PC-3 (cell line): Measurements from ENCODE around the gene PRDM5. TPM values are rescaled to one million over a fixed set of nuclear protein-coding genes. Genes with fewer than 3 reads are reported as not detected.

Experiments used
- ATAC-seq: fragments of 200-7000 bp; cut with Tn5 transposase; 2 replicates; pipeline ENCODE4 v1.9.1; 2020; ENCODE audit warnings: mild to moderate bottlenecking, moderate library complexity
- BruUV-seq: library from RNA; stranded (reverse); fragments of 400-500 nt; replicated peaks from 2 replicates; lab custom pipeline; 2021; lab: Mats Ljungman, UMichigan
- CTCF ChIA-PET: fragments of 300-600 bp; sonication (Branson Sonifier 250); formaldehyde crosslinking; loops from one replicate; lab custom pipeline; 2022; ENCODE audit warnings: antibody characterized with exemption; lab: Charles Lee
- POLR2A ChIA-PET: fragments of 300-600 bp; sonication (Branson Sonifier 250); formaldehyde crosslinking; loops from one replicate; lab custom pipeline; 2022; ENCODE audit warnings: antibody characterized with exemption; ENCODE audit not compliant: unreplicated experiment; lab: Charles Lee
- DNase-seq: peaks from one replicate; pipeline ENCODE4 v3.0.0-alpha.2; 2015
- H2AFZ ChIP-seq: fragments of 300-600 bp; sonication (generic); 2 replicates; pipeline ENCODE4 v1.6.0; 2016; ENCODE audit warnings: antibody characterized with exemption, low read length
- H3F3A ChIP-seq: fragments of 300-600 bp; sonication (generic); one replicate; pipeline ENCODE4 v1.6.0; 2017; ENCODE audit warnings: antibody characterized with exemption, low read length, control low read depth, mild to moderate bottlenecking; ENCODE audit not compliant: unreplicated experiment
- H3K27ac ChIP-seq: fragments of 300-600 bp; sonication (generic); 2 replicates; pipeline ENCODE4 v1.5.1; 2016; ENCODE audit warnings: mild to moderate bottlenecking, low read length
- H3K27me3 ChIP-seq: fragments of 300-600 bp; sonication (generic); 2 replicates; pipeline ENCODE4 v1.6.1; 2016; ENCODE audit warnings: low read length, mixed read lengths
- H3K36me3 ChIP-seq: fragments of 300-600 bp; sonication (generic); 2 replicates; pipeline ENCODE4 v1.6.1; 2016; ENCODE audit warnings: low read depth, mixed run types, low read length, mixed read lengths
- H3K4me1 ChIP-seq: fragments of 300-600 bp; sonication (generic); 2 replicates; pipeline ENCODE4 v1.5.1; 2016; ENCODE audit warnings: low read length; ENCODE audit not compliant: insufficient read depth
- H3K4me2 ChIP-seq: fragments of 300-600 bp; sonication (generic); 2 replicates; pipeline ENCODE4 v1.6.0; 2016; ENCODE audit warnings: low read length
- H3K4me3 ChIP-seq: fragments of 300-600 bp; sonication (generic); 2 replicates; pipeline ENCODE4 v1.5.1; 2016; ENCODE audit warnings: mild to moderate bottlenecking, low read length, mixed read lengths
- H3K79me2 ChIP-seq: fragments of 300-600 bp; sonication (generic); 2 replicates; pipeline ENCODE4 v1.6.1; 2017; ENCODE audit warnings: low read length, mixed read lengths
- H3K9ac ChIP-seq: fragments of 300-600 bp; sonication (generic); 2 replicates; pipeline ENCODE4 v1.6.0; 2016; ENCODE audit warnings: mild to moderate bottlenecking, low read length
- H3K9me2 ChIP-seq: fragments of 300-600 bp; sonication (generic); replicated peaks from 2 replicates; pipeline ENCODE4 v1.6.1; 2016; ENCODE audit warnings: mixed run types, low read length, mixed read lengths
- H3K9me3 ChIP-seq: fragments of 300-600 bp; sonication (generic); 2 replicates; pipeline ENCODE4 v1.6.1; 2016; ENCODE audit warnings: low read length, mixed read lengths
- H4K20me1 ChIP-seq: fragments of 300-600 bp; sonication (generic); 2 replicates; pipeline ENCODE4 v1.6.1; 2016; ENCODE audit warnings: low read length, mixed read lengths
- EZH2 ChIP-seq: fragments of 300-600 bp; sonication (generic); IDR thresholded peaks from one replicate; pipeline ENCODE4 v1.6.1; 2017; ENCODE audit warnings: antibody characterized with exemption, mild to moderate bottlenecking, low read length; ENCODE audit not compliant: unreplicated experiment
- EZH2phosphoT487 ChIP-seq: fragments of 300-600 bp; sonication (generic); IDR thresholded peaks from 2 replicates; pipeline ENCODE4 v1.6.1; 2018; ENCODE audit warnings: mild to moderate bottlenecking, antibody characterized with exemption, low read length, borderline replicate concordance
- intact Hi-C: fragments of 100-400 bp; cut with micrococcal nuclease; formaldehyde crosslinking; loops from 2 replicates; pipeline ENCODE4 v1.9.0; 2023
- total RNA-seq: library from RNA; depleted of rRNA; stranded (reverse); fragments of >200 nt; gene quantifications from 2 replicates; pipeline ENCODE4 v1.2.3, GENCODE V29; 2014
- TF ChIP-seq, protein P1 (sequence below): fragments of 300-600 bp; sonication (generic); conservative IDR thresholded peaks from 2 replicates; pipeline ENCODE4 v1.5.1; 2017; ENCODE audit warnings: antibody characterized with exemption, low read depth, mild to moderate bottlenecking, low read length

The PRDM5 gene
- total RNA-seq, 1 experiment from 2014 or later = 2.4 TPM

- intact Hi-C loops = no loop called here
- H3K4me3 ChIP-seq = no peak overlapping the region
- no peaks in the 10 kb centered on the region for H3K36me3 ChIP-seq
- H3K4me1 ChIP-seq = no peaks in the 10 kb centered on the region
- H4K20me1 ChIP-seq = no peaks in the 10 kb centered on the region
- H3K27ac ChIP-seq = no peak overlapping the region
- no TSS peak for BruUV-seq
- no peak overlapping the region for H2AFZ ChIP-seq
- no peaks in the 10 kb centered on the region for H3K79me2 ChIP-seq
- TF ChIP-seq, protein P1, sequence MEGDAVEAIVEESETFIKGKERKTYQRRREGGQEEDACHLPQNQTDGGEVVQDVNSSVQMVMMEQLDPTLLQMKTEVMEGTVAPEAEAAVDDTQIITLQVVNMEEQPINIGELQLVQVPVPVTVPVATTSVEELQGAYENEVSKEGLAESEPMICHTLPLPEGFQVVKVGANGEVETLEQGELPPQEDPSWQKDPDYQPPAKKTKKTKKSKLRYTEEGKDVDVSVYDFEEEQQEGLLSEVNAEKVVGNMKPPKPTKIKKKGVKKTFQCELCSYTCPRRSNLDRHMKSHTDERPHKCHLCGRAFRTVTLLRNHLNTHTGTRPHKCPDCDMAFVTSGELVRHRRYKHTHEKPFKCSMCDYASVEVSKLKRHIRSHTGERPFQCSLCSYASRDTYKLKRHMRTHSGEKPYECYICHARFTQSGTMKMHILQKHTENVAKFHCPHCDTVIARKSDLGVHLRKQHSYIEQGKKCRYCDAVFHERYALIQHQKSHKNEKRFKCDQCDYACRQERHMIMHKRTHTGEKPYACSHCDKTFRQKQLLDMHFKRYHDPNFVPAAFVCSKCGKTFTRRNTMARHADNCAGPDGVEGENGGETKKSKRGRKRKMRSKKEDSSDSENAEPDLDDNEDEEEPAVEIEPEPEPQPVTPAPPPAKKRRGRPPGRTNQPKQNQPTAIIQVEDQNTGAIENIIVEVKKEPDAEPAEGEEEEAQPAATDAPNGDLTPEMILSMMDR = no peak
- no peak for TF ChIP-seq EZH2
- no peaks in the 10 kb centered on the region for H3K27me3 ChIP-seq
- H3K9me3 ChIP-seq = no peaks in the 10 kb centered on the region
- DNase-seq = no peak
- no peaks in the 10 kb centered on the region for H3K9me2 ChIP-seq
- ATAC-seq = no peak
- no peaks in the 10 kb centered on the region for H3F3A ChIP-seq
- H3K4me2 ChIP-seq = no peak overlapping the region
- ChIA-PET CTCF (no interaction called here), POLR2A (no interaction called here)
- no peak overlapping the region for H3K9ac ChIP-seq
These were observed 241.8 kb downstream of the PRDM5 start for GRCh38 chr4:120680647-120681228.

DNA sequence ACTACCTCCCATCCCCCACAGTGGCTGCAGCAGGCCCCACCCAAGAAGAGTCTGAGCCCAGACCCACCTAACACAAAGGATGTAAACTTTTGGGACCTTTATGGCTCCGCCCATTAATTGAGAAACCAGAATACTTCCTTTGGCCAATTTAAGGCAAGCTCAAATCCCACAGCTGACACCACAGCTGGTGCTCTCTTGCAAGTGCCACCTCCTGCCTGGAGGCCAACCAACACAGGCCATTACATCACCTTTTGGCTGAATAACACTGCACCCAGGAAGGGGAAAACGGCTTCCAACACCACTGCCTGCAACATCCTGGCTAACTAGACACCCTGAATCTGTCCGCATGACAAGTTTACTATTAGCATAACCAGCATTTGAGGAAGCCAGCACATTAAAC lies 248.8 kb downstream of the PRDM5 start:
- no peaks in the 10 kb centered on the region for H3K27me3 ChIP-seq
- H2AFZ ChIP-seq = no peak overlapping the region
- no peaks in the 10 kb centered on the region for H3K9me3 ChIP-seq
- no peaks in the 10 kb centered on the region for H3F3A ChIP-seq
- CTCF ChIA-PET = no interaction called here
- BruUV-seq = no TSS peak
- no peaks in the 10 kb centered on the region for H3K4me1 ChIP-seq
- H3K4me2 ChIP-seq = no peak overlapping the region
- H3K9me2 ChIP-seq = no peaks in the 10 kb centered on the region
- TF ChIP-seq EZH2phosphoT487 (no peak), EZH2 (no peak)
- TF ChIP-seq, protein P1 = no peak
- POLR2A ChIA-PET = no interaction called here
- no peaks in the 10 kb centered on the region for H3K79me2 ChIP-seq
- no peaks in the 10 kb centered on the region for H3K36me3 ChIP-seq
- H4K20me1 ChIP-seq = no peaks in the 10 kb centered on the region
- H3K27ac ChIP-seq = no peak overlapping the region
- H3K4me3 ChIP-seq = no peak overlapping the region
- H3K9ac ChIP-seq = no peak overlapping the region
- intact Hi-C loops = no loop called here
- ATAC-seq (no peak), DNase-seq (no peak)

DNA sequence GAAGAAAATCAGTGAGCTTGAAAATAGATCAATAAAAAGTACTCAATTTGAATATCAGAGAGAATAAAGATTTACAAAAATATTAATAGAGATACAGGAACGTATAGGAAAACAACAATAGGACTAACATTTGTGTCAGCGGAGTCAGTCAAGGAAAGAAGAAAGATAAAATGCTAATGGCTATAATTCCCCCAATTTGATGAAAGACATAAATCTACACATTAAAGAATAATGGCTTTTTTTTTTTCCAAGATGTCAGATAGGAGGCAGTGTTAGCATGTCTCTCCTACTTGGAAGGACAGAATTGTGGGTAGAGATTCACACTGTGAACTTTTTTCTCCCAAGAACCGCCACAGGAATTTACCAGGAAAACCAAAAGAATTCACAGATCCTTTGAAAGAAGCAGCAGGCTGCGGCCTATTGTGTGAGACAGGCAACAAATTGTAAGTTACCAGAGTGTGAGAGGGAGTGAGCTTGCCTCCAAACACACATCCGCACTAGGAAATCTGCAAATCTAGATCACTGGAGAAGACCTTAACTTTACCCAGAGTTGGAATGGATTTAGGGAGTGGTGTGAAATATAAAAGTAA lies 249.9 kb downstream of the PRDM5 start:
- Histone ChIP-seq H3K36me3 (no peaks in the 10 kb centered on the region), H3K9me3 (no peaks in the 10 kb centered on the region), H3K4me1 (no peaks in the 10 kb centered on the region), H3K27ac (no peak overlapping the region), H4K20me1 (no peaks in the 10 kb centered on the region), H3K79me2 (no peaks in the 10 kb centered on the region), H3F3A (no peaks in the 10 kb centered on the region), H3K27me3 (no peaks in the 10 kb centered on the region), H3K9me2 (no peaks in the 10 kb centered on the region), H3K9ac (no peak overlapping the region), H2AFZ (no peak overlapping the region), H3K4me2 (no peak overlapping the region), H3K4me3 (no peak overlapping the region)
- POLR2A ChIA-PET = no interaction called here
- intact Hi-C loops = no loop called here
- ATAC-seq (no peak), DNase-seq (no peak)
- CTCF ChIA-PET = no interaction called here
- TF ChIP-seq EZH2 (no peak), EZH2phosphoT487 (no peak)
- TF ChIP-seq, protein P1 = no peak
- BruUV-seq = no TSS peak
